ENCODE measurements around the gene PAQR5.
"Not testable (repeated sequence)": the region's sequence is repeated elsewhere in the genome, so short reads cannot be mapped to it uniquely, and the experiment has no call there.

Gene PAQR5

DNA sequence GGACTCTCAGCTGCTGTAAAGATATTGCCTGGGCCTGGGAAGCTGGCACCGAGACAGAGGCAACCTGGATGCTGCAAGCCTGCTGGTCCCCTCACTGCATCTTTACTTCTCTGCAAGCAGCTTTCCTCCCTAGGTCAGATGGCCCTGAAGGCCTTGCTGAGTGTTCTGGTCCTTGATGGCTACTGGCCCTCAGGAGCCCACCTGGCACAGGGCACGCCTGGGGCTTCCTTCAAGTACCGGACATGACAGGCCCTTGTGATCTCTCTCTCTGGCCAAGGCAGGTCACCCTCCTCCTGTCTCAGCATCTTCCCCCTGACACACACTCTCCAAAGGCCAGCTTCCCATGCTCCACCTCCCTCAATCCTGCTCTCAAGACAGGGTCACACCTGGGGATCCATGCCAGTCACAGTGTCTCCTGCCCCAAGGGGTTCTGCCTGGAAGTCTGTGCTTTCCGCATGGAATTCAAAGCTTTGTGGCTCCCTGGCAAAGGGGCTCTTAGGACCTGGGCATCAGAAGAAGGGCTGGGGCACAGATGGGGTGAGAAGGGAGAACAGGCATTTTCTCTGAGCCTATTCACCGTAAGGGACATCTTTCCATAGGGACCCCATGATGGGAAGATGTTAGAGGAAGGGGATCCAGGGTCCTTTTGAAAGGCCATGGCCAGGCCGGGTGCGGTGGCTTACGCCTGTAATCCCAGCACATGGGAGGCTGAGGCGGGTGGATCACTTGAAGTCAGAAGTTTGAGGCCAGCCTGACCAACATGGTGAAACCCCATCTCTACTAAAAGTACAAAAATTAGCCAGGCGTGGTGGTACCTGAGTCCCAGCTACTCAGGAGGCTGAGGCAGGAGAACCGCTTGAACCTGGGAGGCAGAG, 4.7 kb upstream of the PAQR5 start:
- DNase-seq (ENCODE audit: low read depth): no peak

DNA sequence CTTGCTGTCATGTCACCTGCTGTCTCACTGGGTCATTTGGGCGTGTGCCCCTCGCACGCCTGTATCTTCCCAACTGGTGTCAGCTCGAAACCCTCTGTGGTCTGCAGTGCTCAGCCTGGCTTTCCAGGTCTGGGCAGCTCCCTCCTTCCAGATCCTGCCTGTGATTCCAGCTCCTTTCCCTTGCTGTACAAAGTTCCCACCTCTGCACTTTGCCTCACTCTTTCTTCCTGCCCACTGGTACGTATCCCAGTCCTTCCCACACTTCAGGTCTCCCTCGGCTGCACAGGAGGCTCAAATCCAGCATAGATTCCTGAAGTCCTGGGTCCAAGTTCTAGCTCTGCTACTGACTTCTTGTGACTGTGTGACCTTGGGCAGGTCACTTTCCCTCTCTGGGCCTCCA, 2.1 kb upstream of the PAQR5 start:
- no peak for DNase-seq (ENCODE audit: low read depth)

DNA sequence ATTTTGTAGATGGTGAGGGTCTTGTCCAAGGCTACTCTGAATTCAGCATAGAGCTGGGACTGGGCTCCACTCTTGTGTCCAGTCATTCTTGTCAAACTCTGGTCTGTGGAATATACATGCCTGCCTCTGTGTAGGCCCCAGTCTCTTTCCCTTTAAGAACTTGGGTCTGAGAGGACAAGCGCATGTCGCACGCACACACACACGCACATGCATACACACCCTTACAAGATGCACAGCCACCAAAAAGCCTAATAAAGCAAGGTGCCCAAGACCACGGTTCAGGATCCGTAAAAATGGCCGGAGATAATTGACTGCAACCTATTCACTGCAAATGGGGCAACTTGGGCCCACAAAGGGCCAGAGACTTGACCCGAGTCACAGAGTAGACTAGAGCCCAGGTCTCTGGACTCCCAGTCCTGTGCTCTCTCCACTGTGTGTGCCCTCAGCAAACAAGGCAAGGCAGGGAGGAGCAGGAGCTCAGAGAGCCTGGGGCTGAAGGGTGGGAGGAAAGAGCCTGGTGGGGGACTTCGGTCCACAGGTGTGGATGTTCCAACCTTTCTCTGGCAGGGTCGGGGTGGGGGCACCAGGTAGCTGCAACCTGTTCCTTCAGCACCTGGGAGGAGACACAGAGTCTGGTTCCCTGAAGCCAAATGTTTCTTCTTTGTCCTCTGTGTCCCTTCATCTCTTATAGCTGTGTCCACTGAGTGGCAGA, 914 bp upstream of the PAQR5 start:
- no peak for DNase-seq (ENCODE audit: low read depth)

DNA sequence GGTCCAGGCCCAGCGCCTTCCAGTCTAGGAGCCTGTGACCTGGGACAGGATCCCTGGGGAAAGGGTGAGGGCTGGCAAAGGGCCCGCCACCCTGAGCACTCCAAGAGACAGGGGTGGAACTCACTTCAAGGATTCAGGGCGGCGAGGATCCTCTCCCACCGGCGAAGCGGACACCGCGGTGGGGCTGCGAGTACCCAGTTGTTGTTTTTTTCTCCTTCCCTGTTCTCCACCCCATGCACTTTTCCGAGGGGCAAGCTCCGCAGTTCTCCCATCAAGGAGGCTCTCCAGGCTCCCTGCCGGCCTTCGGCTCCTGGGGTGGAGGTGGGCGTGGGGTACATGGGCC, 387 bp upstream of the PAQR5 start:
- no peak for DNase-seq (ENCODE audit: low read depth)

GRCh38 chr15:69299451-69299886, 757 bp downstream of the PAQR5 start:
- DNase-seq (ENCODE audit: low read depth): no peak

GRCh38 chr15:69299943-69300588, 1.4 kb downstream of the PAQR5 start:
- DNase-seq (ENCODE audit: low read depth): no peak

GRCh38 chr15:69301101-69301500, 2.4 kb downstream of the PAQR5 start:
- DNase-seq (ENCODE audit: low read depth): not testable (repeated sequence)

DNA sequence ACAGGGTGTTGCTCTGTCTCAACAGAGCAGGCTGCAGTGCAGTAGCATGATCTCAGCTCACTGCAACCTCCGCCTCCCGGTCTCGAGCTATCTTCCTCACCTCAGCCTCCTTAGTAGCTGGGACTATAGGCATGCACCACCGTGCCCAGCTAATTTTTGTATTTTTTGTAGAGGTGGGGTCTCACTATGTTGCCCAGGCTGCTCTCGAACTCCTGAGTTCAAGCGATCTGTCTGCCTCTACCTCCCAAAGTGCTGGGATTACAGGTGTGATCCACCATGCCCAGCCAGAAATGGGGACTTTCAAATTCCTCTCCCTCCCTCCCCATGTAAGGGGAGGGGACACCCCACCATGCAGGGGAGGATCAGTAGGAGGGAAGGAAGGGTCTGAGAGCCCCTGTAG, 3.4 kb downstream of the PAQR5 start:
- DNase-seq (ENCODE audit: low read depth): not testable (repeated sequence)

DNA sequence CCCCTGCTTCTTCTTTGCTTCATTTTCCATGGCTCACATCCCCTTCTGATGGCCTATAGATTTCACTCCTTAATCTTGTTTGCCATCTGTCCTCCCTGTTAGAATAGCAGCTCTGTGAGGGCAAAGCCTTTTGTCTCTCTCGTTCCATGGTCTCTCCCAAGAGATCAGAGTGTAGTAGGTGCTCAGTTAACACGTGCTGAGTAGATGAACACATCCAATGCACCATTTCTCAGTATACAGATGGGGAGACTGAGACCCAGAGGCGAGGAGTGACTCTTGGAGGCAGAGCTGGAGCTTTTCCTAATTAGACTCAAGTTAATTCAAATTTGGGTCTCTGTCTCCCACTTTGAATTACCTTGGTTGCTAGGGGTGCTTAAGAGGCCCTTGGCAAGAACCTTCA, 4.2 kb downstream of the PAQR5 start:
- no peak for DNase-seq (ENCODE audit: low read depth)

DNA sequence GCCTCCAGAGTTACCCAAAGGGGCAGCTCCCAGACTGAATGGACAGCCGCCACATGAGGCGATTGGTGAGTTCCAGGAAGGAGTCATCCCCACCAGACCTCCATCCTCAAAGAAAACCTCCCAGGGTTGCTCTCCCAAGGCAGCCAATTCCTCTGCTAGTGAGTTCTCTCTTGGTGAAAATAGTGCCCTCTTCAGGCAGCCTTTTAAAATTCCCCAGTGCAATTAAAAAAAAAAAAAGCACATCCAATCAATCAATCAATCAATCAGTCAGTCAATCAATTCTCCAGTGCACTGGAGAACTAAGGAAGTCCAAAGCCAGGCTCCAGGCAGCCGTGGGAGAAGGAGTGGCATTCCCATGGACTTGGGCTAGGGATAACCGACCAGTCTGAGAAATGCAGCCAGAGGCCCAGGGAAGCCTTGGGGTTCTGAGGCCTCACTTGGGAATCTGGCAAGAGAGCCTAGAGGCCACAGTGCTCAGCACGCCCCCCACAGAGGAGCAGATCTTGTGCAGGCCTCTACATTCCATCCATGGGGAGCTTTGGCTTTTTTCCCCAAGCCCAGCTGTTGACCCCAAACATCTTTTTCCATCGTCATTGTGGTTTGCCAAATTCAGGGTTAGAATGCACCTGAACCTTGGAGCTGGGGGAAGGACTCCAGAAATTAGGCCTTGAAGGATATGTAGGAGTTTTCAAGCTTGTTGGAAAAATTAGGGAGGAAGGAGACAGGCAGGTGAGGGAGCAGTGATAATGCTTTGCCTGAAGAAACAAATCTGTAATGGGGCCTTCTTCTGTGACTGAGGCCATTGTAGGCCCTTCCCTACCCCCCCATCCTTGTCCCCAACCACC, 4.8 kb downstream of the PAQR5 start:
- no peak for DNase-seq (ENCODE audit: low read depth)

- DNase-seq (ENCODE audit: low read depth): peak; percentile 61
Measured at GRCh38 chr15:69304182-69304545, 5.5 kb downstream of the PAQR5 start.

DNA sequence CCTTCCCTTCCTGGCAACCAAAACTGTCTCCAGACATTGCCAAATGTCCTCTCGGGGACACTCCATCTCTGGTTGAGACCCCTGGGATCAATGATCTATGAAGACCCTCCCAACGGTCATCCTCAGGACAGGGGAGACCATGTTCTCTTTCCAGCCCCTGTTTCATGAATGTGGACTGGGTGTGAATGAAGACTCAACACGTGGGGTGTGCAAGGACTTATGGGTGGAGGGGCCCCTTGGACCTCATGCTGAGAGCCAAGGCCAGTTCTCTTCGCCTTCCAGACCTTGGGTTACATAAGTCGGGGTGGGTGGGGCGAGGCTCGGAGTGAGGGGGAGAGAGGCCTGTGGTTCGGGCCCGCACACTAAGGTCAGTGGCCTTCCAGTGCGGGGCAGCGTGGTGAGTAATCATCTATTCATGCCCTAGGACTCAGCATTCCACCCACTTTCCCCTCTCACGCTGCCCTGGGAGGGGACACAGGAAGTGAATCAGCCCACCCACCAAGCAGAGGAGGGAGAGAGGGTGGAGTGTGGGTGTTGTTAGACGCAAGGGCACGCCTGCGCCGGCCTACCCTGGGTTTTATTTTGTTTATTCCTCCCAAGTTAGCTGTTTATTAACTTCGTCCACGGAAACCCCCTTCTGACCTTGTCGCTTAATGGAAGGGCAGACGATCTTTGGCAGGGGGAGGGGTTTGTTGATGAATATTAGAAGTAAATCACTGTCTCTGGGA, 6.7 kb downstream of the PAQR5 start:
- peak; percentile 58 for DNase-seq (ENCODE audit: low read depth)

DNA sequence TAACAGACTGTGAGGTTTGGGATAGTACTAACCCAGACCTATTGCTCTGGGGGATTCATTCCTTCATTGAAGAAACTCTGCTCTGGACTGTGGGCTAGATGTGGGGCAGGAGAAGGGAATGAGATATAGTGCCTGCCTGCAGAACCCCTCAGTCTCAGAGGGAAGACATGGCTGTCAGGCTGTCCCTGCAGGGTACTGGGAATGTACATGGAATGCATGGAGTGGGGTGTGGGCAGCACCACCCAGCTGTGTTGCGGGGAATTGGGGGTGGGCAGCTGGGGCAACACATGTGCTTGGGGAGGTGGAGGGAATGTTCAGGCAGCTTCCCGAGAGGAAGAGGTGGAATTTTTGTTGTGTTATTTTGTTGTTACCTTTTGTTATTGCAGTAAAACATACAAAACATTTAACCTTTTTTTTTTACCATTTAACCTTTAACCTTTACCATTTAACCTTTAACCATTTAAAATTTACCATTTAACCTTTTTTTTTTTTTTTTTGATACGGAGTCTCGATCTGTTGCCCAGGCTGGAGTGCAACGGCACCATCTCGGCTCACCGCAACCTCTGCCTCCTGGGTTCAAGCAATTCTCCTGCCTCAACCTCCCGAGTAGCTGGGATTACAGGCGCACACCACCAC, 7.3 kb downstream of the PAQR5 start:
- DNase-seq (ENCODE audit: low read depth): no peak

DNA sequence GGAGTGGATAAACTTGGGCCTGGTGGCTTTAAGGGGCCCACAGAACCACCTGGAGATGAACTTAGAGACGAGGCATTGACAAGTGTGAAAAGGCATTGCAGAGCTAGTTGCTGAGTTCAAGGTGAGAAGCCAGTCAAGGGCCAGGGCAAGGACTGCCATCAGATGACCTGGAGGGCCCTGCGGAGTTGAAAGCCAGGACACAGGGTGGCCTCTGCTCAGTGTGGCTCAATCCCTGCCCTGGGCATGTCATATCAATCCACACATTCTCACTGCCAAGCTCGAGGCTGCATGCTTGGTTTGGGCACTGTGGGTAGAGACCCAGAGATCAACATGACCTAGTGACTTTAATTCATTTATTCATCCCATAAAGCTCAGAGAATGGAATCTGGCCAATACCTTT, 9.2 kb downstream of the PAQR5 start:
- DNase-seq (ENCODE audit: low read depth): no peak

DNA sequence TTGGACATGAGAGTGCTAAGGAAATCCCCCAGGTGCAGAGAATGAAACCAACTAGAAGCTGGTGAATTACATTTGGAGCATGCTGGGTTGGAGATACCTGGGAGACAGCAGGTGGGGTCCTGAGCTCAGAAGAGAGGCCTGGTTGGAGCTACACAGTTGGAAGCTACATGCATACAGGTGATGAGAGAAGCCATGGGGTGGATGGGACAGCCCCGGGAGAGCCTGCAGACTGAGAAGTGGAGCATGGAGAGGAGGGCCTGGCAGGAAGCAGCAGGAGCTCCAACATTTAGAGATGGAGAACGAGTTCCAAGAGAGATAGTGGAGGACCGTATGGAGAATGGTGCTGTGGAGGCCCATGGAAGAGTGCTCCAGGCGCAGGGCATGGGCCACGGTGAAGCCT, 10.2 kb downstream of the PAQR5 start:
- no peak for DNase-seq (ENCODE audit: low read depth)

DNA sequence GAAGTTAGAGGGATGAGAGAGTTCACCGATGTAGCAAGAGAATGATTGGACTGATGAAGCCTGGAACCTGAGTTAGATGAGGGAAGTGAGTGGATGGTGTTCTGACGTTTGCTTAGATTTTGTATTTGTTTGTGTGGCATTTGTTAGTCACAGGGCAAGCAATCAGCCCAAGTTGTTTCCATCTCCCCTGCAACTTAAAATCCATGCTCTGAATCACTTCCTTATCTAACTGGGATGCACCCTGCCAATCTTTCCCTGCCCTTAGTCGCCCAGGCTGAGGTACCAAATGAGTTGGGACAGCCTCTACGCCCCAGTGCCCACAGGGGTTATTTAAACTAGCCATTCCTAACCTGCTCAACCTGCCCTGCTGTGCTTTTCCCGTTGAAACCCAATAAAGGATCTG, 12.6 kb downstream of the PAQR5 start:
- DNase-seq (ENCODE audit: low read depth): no peak

GRCh38 chr15:69313432-69314000, 14.8 kb downstream of the PAQR5 start:
- no peak for DNase-seq (ENCODE audit: low read depth)

- no peak for DNase-seq (ENCODE audit: low read depth)
Measured at GRCh38 chr15:69314131-69314530, 15.4 kb downstream of the PAQR5 start.

- no peak for DNase-seq (ENCODE audit: low read depth)
Measured at GRCh38 chr15:69314736-69315135, 16.0 kb downstream of the PAQR5 start.

GRCh38 chr15:69315402-69316110, 16.8 kb downstream of the PAQR5 start:
- no peak for DNase-seq (ENCODE audit: low read depth)

All from HS-5 (cell line).